Adrenal gland (tissue), 12 donors: ENCODE data around the gene PPP1R12B. TPM values are rescaled to one million over a fixed set of nuclear protein-coding genes. Genes with fewer than 3 reads are reported as not detected.
A peak's percentile ranks its signal among the peaks of the same experiment; 100 is the strongest.

Experiments used
- DNase-seq, 7 donors: peaks; one replicate each; pipeline ENCODE4 v3.0.0-alpha.2; 2019 to 2020
- H3K27ac ChIP-seq, 5 donors: fragments of 200-600 bp; sonication (generic) in 4 of 5; 1 replicate in 3 of 5; 2 replicates in 2 of 5; pipeline versions ENCODE4 v1.5.1 to v1.8.0; 2016 to 2020; ENCODE audit warnings: mild to moderate bottlenecking in 1 of 5
- H3K27me3 ChIP-seq: fragments of 200-600 bp; 2 replicates; pipeline ENCODE4 v1.8.0; 2021
- H3K36me3 ChIP-seq, 2 donors: fragments of 200-600 bp; replicated peaks in 1 of 2; 1 replicate in 1 of 2; 2 replicates in 1 of 2; pipeline versions ENCODE4 v1.5.1 to v1.8.0; 2018 to 2022
- H3K4me1 ChIP-seq, 2 donors: fragments of 200-600 bp; replicated peaks in 1 of 2; 1 replicate in 1 of 2; 2 replicates in 1 of 2; pipeline versions ENCODE4 v1.5.1 to v1.8.0; 2018 to 2021
- H3K4me3 ChIP-seq, 4 donors: fragments of 200-600 bp; sonication (generic) in 3 of 4; one replicate each; pipeline ENCODE4 v1.5.1; 2016 to 2018
- H3K9me3 ChIP-seq, 3 donors: fragments of 200-600 bp; sonication (generic) in 1 of 3; replicated peaks in 1 of 3; 1 replicate in 2 of 3; 2 replicates in 1 of 3; pipeline versions ENCODE4 v1.5.1 to v1.8.0; 2016 to 2021
- CTCF ChIP-seq, 6 experiments: fragments of 450-650 bp in 4 of 6; fragments of 200-600 bp in 2 of 6; sonication (generic) in 1 of 6; IDR thresholded peaks; 1 replicate in 5 of 6; 2 replicates in 1 of 6; pipeline versions ENCODE4 v1.5.1 to v1.8.0; 2016 to 2021; ENCODE audit warnings: antibody characterized with exemption in 6 of 6, mild to moderate bottlenecking in 2 of 6, moderate library complexity in 1 of 6
- POLR2A ChIP-seq, 2 donors: fragments of 450-650 bp; IDR thresholded peaks; one replicate each; pipeline ENCODE4 v1.6.1; 2017; ENCODE audit warnings: antibody characterized with exemption in 2 of 2, mild to moderate bottlenecking in 2 of 2, moderate library complexity in 1 of 2
- whole genome bisulfite sequencing, 4 donors: extraction: QIAGEN DNeasy Blood & Tissue Kit in 2 of 4; methylation state at CpG; one replicate each; pipeline versions ENCODE4 v1.1.5 to v1.1.7; 2013 to 2017; 5-methylcytosine and 5-hydroxymethylcytosine counted together
- intact Hi-C, 2 donors: fragments of 100-400 bp; cut with DNase I; formaldehyde crosslinking; loops; one replicate each; pipeline versions ENCODE4 v1.14.1 to v1.15.0; 2022 to 2023
- polyA plus RNA-seq, 3 donors: library from polyadenylated mRNA; stranded (reverse); fragments of 200-250 nt in 2 of 3; fragments of 350-450 nt in 1 of 3; fragmentation: Illumina TruSeq in 1 of 3; extraction: RNeasy Lipid Tissue Mini Kit (QIAGEN cat#74804) in 1 of 3; gene quantifications; one replicate each; pipeline ENCODE4 v1.2.3, GENCODE V29; 2013 to 2014
- total RNA-seq, 9 donors: library from RNA; depleted of rRNA in 4 of 9; stranded (reverse); fragments of >200 nt in 4 of 9; fragments of 120-200 nt in 1 of 9; fragmentation: NEBNext Ultra II Directional in 1 of 9; extraction: Animal tissue kit (Norgen Biotek cat#: 25700) in 1 of 9; gene quantifications; one replicate each; pipeline versions ENCODE4 v1.1.0 to v1.2.4, GENCODE V29; 2013 to 2023
- donor health status: healthy with polysubstance abuse.
- donor health status: Bipolar disorder and iron deficiency.
- donor health status: DM: yes; HTN: yes; CAD: no.
- donor health status: DM: no; HTN: no; CAD: no.
- donor health status: DM: no; HTN: no; CAD: no.
- donor health status: DM: yes; HTN: yes; CAD: no.

PPP1R12B gene
- total and polyA plus RNA-seq, 12 donors = 3.0 to 43.9 (median 19.8) TPM

- no peaks in the 10 kb centered on the region for H3K36me3 ChIP-seq
- WGBS, 4 donors = 87 to 91% (median 89%) methylated on average over 13 of the region's 13 CpGs
- H3K4me3 ChIP-seq = no peak overlapping the region
- no peaks in the 10 kb centered on the region for H3K9me3 ChIP-seq
- DNase-seq = no peak
- H3K4me1 ChIP-seq = peaks cover 5 to 53% of the 10 kb centered on the region in 2 donors
- H3K27ac ChIP-seq = peak overlapping the region in 1 of 5 donors; percentile 19
- intact Hi-C loops = no loop called here
- no peaks in the 10 kb centered on the region for H3K27me3 ChIP-seq
- TF ChIP-seq CTCF (IDR thresholded peaks at IDR 0.05) (no peak), POLR2A (IDR thresholded peaks at IDR 0.05) (no peak)
These were observed 214.1 kb downstream of the PPP1R12B start for GRCh38 chr1:202562444-202563060.

- Histone ChIP-seq H3K4me1 (peaks cover 5 to 53% of the 10 kb centered on the region in 2 donors), H3K27me3 (no peaks in the 10 kb centered on the region), H3K27ac (peak overlapping the region in 1 of 5 donors; percentile 43), H3K4me3 (no peak overlapping the region), H3K9me3 (no peaks in the 10 kb centered on the region), H3K36me3 (no peaks in the 10 kb centered on the region)
- 87 to 100% (median 93%) methylated on average over 1 of the region's 1 CpG for WGBS, 4 donors
- DNase-seq = no peak
- TF ChIP-seq POLR2A (IDR thresholded peaks at IDR 0.05) (no peak), CTCF (IDR thresholded peaks at IDR 0.05) (no peak)
- intact Hi-C loops = no loop called here
These were observed 215.3 kb downstream of the PPP1R12B start for GRCh38 chr1:202563818-202564217.

GRCh38 chr1:202564958-202565495 is 216.5 kb downstream of the PPP1R12B start:
- Histone ChIP-seq H3K27me3 (no peaks in the 10 kb centered on the region), H3K36me3 (no peaks in the 10 kb centered on the region), H3K4me3 (no peak overlapping the region), H3K27ac (peak overlapping the region in 2 of 5 donors; percentile 43 to 49), H3K9me3 (no peaks in the 10 kb centered on the region), H3K4me1 (peaks cover 5 to 58% of the 10 kb centered on the region in 2 donors)
- intact Hi-C loops = no loop called here
- TF ChIP-seq CTCF (IDR thresholded peaks at IDR 0.05) (no peak), POLR2A (IDR thresholded peaks at IDR 0.05) (no peak)
- WGBS, 4 donors = 78 to 95% (median 87%) methylated on average over 2 of the region's 2 CpGs
- no peak for DNase-seq

GRCh38 chr1:202565890-202566602 is 217.5 kb downstream of the PPP1R12B start:
- no peak overlapping the region for H3K4me3 ChIP-seq
- H3K9me3 ChIP-seq = no peaks in the 10 kb centered on the region
- 85 to 91% (median 87%) methylated on average over 2 of the region's 2 CpGs for WGBS, 4 donors
- TF ChIP-seq CTCF (IDR thresholded peaks at IDR 0.05) (no peak), POLR2A (IDR thresholded peaks at IDR 0.05) (no peak)
- DNase-seq = no peak
- H3K36me3 ChIP-seq = no peaks in the 10 kb centered on the region
- H3K27me3 ChIP-seq = no peaks in the 10 kb centered on the region
- H3K27ac ChIP-seq = peak overlapping the region in 2 of 5 donors; percentile 43 to 46
- H3K4me1 ChIP-seq = peaks cover 5 to 54% of the 10 kb centered on the region in 2 donors
- intact Hi-C loops = no loop called here
